SK-N-SH (cell line): ENCODE data around the gene SMARCD2. TPM values are rescaled to one million over a fixed set of nuclear protein-coding genes. Genes with fewer than 3 reads are reported as not detected.

Source experiments
- CTCF ChIA-PET: fragments of 300-600, 350-600 bp; formaldehyde crosslinking; extraction: SDS; loops from one replicate; lab custom pipeline; 2021; lab: Yijun Ruan, JAX
- POLR2A ChIA-PET: fragments of 350-600 bp; sonication (Branson Sonifier 250); formaldehyde crosslinking; extraction: SDS; loops from one replicate; lab custom pipeline; 2020; ENCODE audit warnings: antibody characterized with exemption, inconsistent platforms; lab: Yijun Ruan, JAX
- DNase-seq: peaks from one replicate; pipeline ENCODE4 v3.0.0; 2012
- H2AFZ ChIP-seq: fragments of 200-600 bp; sonication (generic); 2 replicates; pipeline ENCODE4 v1.8.1; 2016; ENCODE audit warnings: antibody characterized with exemption, mild to moderate bottlenecking, low read depth
- H3F3A ChIP-seq: fragments of 200-600 bp; sonication (generic); replicated peaks from 2 replicates; pipeline ENCODE3; 2016; ENCODE audit warnings: antibody characterized with exemption, mild to moderate bottlenecking; ENCODE audit not compliant: insufficient read depth
- H3K27ac ChIP-seq, 2 experiments: fragments of 200-500 bp in 1 of 2; fragments of 200-600 bp in 1 of 2; sonication (Bioruptor generic) in 1 of 2; sonication (generic), shearing (Covaris generic) in 1 of 2; 2 replicates each; pipeline versions ENCODE4 v1.5.1 to v1.6.1; 2014 to 2016; ENCODE audit warnings: low read depth in 2 of 2, inconsistent platforms in 1 of 2, low read length in 1 of 2, mild to moderate bottlenecking in 1 of 2, mixed read lengths in 1 of 2
- H3K27me3 ChIP-seq: fragments of 200-600 bp; sonication (generic), shearing (Covaris generic); 2 replicates; pipeline ENCODE4 v1.6.1; 2016; ENCODE audit warnings: mixed run types; ENCODE audit not compliant: insufficient read depth
- H3K36me3 ChIP-seq, 2 experiments: fragments of 200-500 bp in 1 of 2; fragments of 200-600 bp in 1 of 2; sonication (Bioruptor generic) in 1 of 2; sonication (generic) in 1 of 2; replicated peaks in 1 of 2; 2 replicates each; pipeline versions ENCODE3 to v1.5.1; 2014 to 2016; ENCODE audit warnings: low read length in 1 of 2, mild to moderate bottlenecking in 1 of 2; ENCODE audit not compliant: insufficient read depth in 2 of 2, control insufficient read depth in 1 of 2
- H3K4me1 ChIP-seq, 2 experiments: fragments of 200-500 bp in 1 of 2; fragments of 200-600 bp in 1 of 2; sonication (Bioruptor generic) in 1 of 2; sonication (generic), shearing (Covaris generic) in 1 of 2; 2 replicates each; pipeline versions ENCODE4 v1.5.1 to v1.6.1; 2014 to 2016; ENCODE audit warnings: low read depth in 1 of 2, low read length in 1 of 2, mixed run types in 1 of 2; ENCODE audit not compliant: insufficient read depth in 2 of 2, control insufficient read depth in 1 of 2
- H3K4me2 ChIP-seq: fragments of 200-600 bp; sonication (generic), shearing (Covaris generic); 2 replicates; pipeline ENCODE4 v1.6.1; 2017; ENCODE audit warnings: mixed run types
- H3K4me3 ChIP-seq, 2 experiments: fragments of 200-500 bp in 1 of 2; fragments of 200-600 bp in 1 of 2; sonication (Bioruptor generic) in 1 of 2; sonication (generic), shearing (Covaris generic) in 1 of 2; 2 replicates each; pipeline versions ENCODE4 v1.5.1 to v1.8.1; 2014 to 2016; ENCODE audit warnings: low read depth in 2 of 2, inconsistent platforms in 1 of 2, low read length in 1 of 2, mild to moderate bottlenecking in 1 of 2, mixed read lengths in 1 of 2, moderate library complexity in 1 of 2
- H3K79me2 ChIP-seq: fragments of 200-600 bp; sonication (generic); 2 replicates; pipeline ENCODE4 v1.8.1; 2017; ENCODE audit warnings: mild to moderate bottlenecking; ENCODE audit not compliant: insufficient read depth
- H3K9ac ChIP-seq: fragments of 200-600 bp; sonication (generic); 2 replicates; pipeline ENCODE4 v1.6.1; 2017; ENCODE audit warnings: mixed run types
- H3K9me2 ChIP-seq: fragments of 200-600 bp; sonication (generic); 2 replicates; pipeline ENCODE4 v1.6.1; 2017; ENCODE audit warnings: mixed run types
- H3K9me3 ChIP-seq: fragments of 200-600 bp; sonication (generic); 2 replicates; pipeline ENCODE4 v1.6.1; 2017; ENCODE audit warnings: mixed run types, mild to moderate bottlenecking, moderate library complexity
- H4K20me1 ChIP-seq: fragments of 200-600 bp; sonication (generic); 2 replicates; pipeline ENCODE4 v1.6.1; 2017; ENCODE audit warnings: mild to moderate bottlenecking, mixed run types; ENCODE audit not compliant: insufficient read depth
- CHD2 ChIP-seq: fragments of 150-350 bp; IDR thresholded peaks from 2 replicates; pipeline ENCODE4 v1.6.1; 2018; ENCODE audit warnings: low read length; ENCODE audit not compliant: partially characterized antibody
- CTCF ChIP-seq: fragments of 200-600 bp; sonication (generic); IDR thresholded peaks from 2 replicates; pipeline ENCODE4 v1.6.1; 2017; ENCODE audit warnings: antibody characterized with exemption, mild to moderate bottlenecking, moderate library complexity
- ELF1 ChIP-seq: IDR thresholded peaks from 2 replicates; pipeline ENCODE4 v1.4.0; 2012
- EZH2phosphoT487 ChIP-seq: fragments of 200-600 bp; sonication (generic); IDR thresholded peaks from 2 replicates; pipeline ENCODE4 v1.6.1; 2017; ENCODE audit warnings: low read depth, mixed run types, mild to moderate bottlenecking, antibody characterized with exemption, moderate library complexity, borderline replicate concordance
- FOSL2 ChIP-seq: IDR thresholded peaks from 2 replicates; pipeline ENCODE4 v1.4.0; 2012; ENCODE audit warnings: low read depth, mild to moderate bottlenecking, moderate library complexity, borderline replicate concordance
- FOXJ3 ChIP-seq: sonication (generic); formaldehyde crosslinking; IDR thresholded peaks from 2 replicates; pipeline ENCODE4 v1.5.1; 2020; ENCODE audit warnings: mild to moderate bottlenecking, missing genetic modification reagents
- FOXM1 ChIP-seq: IDR thresholded peaks from 2 replicates; pipeline ENCODE4 v1.4.0; 2012; ENCODE audit warnings: low read depth, mild to moderate bottlenecking
- GATA2 ChIP-seq: sonication (generic); formaldehyde crosslinking; IDR thresholded peaks from 2 replicates; pipeline ENCODE4 v1.5.0; 2020; ENCODE audit warnings: mild to moderate bottlenecking, missing genetic modification reagents
- IRF3 ChIP-seq: fragments of 150-350 bp; IDR thresholded peaks from 2 replicates; pipeline ENCODE4 v1.6.1; 2016; ENCODE audit warnings: mild to moderate bottlenecking, low read depth, low read length
- PBX3 ChIP-seq: IDR thresholded peaks from 2 replicates; pipeline ENCODE4; 2012
- POLR2AphosphoS5 ChIP-seq: IDR thresholded peaks from 2 replicates; pipeline ENCODE4 v1.6.1; 2012; ENCODE audit warnings: low read depth, low read length
- RAD21 ChIP-seq: IDR thresholded peaks from 2 replicates; pipeline ENCODE4 v1.6.1; 2012; ENCODE audit warnings: mild to moderate bottlenecking, low read length
- RCOR1 ChIP-seq: fragments of 150-350 bp; IDR thresholded peaks from 2 replicates; pipeline ENCODE4 v1.6.1; 2017; ENCODE audit warnings: antibody characterized with exemption, low read length
- RFX5 ChIP-seq: IDR thresholded peaks from 2 replicates; pipeline ENCODE4 v1.6.1; 2012; ENCODE audit warnings: mild to moderate bottlenecking, improper control_type of control experiment, low read length
- SIN3A ChIP-seq: IDR thresholded peaks from 2 replicates; pipeline ENCODE4 v1.6.1; 2012; ENCODE audit warnings: low read depth, mild to moderate bottlenecking, low read length, moderate library complexity, borderline replicate concordance
- SMC3 ChIP-seq: IDR thresholded peaks from 2 replicates; pipeline ENCODE4 v1.6.1; 2012; ENCODE audit warnings: low read depth, low read length, improper control_type of control experiment
- TAF1 ChIP-seq: IDR thresholded peaks from 2 replicates; pipeline ENCODE4 v1.6.1; 2012; ENCODE audit warnings: low read depth, mild to moderate bottlenecking, low read length, moderate library complexity, borderline replicate concordance
- TCF12 ChIP-seq: IDR thresholded peaks from 2 replicates; pipeline ENCODE4 v1.4.0; 2012
- TEAD4 ChIP-seq: IDR thresholded peaks from 2 replicates; pipeline ENCODE4 v1.4.0; 2012; ENCODE audit warnings: mild to moderate bottlenecking, borderline replicate concordance; ENCODE audit not compliant: insufficient read depth
- USF1 ChIP-seq: IDR thresholded peaks from 2 replicates; pipeline ENCODE4 v1.4.0; 2012; ENCODE audit warnings: low read depth, borderline replicate concordance
- ZBTB33 ChIP-seq: IDR thresholded peaks from 2 replicates; pipeline ENCODE4 v1.4.0; 2012; ENCODE audit warnings: low read depth, borderline replicate concordance
- WGBS: methylation state at CpG from one replicate; pipeline ENCODE4 v1.1.6; 2017; ENCODE audit warnings: low lambda C conversion rate; 5-methylcytosine and 5-hydroxymethylcytosine counted together
- polyA plus RNA-seq, 3 experiments: library from polyadenylated mRNA; depleted of rRNA; stranded (reverse); fragments of >200 nt; gene quantifications; 2 replicates each; pipeline ENCODE4 v1.2.3, GENCODE V29; 2012

Gene SMARCD2
- polyA plus RNA-seq (2012; rRNA removed): 89.1 and 106 TPM in 2 replicates
- polyA plus RNA-seq (2012; cell fraction: cytosol; rRNA removed): 62.3 and 82.2 TPM in 2 replicates
- polyA plus RNA-seq (2012; cell fraction: nucleus; rRNA removed): 84.7 and 121 TPM in 2 replicates

- H4K20me1 ChIP-seq: peaks cover 15% of the 10 kb centered on the region; the same call in 1 of the 2 replicates
- peak; percentile 100 for DNase-seq
- ChIA-PET POLR2A (interaction anchor here (0.6 to 9.2 kb wide), 9 partner anchors 13 to 664 kb away, joined by 3 to 108 read pairs (median 3); partner anchors contain the start of genes CCDC47, CEP95, DDX42 and DDX5), CTCF (interaction anchor here (0.8 to 9.1 kb wide), 7 partner anchors 7 to 289 kb away, joined by 3 to 96 read pairs (median 9); partner anchors contain the start of genes FTSJ3 and PSMC5)
- H3K9me3 ChIP-seq: no peaks in the 10 kb centered on the region
- H3K4me1 ChIP-seq: peaks cover 27 to 39% of the 10 kb centered on the region in 2 experiments
- H3K36me3 ChIP-seq: no peaks in the 10 kb centered on the region
- peaks cover 12% of the 10 kb centered on the region for H3F3A ChIP-seq
- peaks cover 45% of the 10 kb centered on the region for H3K79me2 ChIP-seq
- H3K9ac ChIP-seq: peak within 1 kb of the TSS; percentile 89
- peak within 1 kb of the TSS; percentile 96 for H2AFZ ChIP-seq
- WGBS: 2% methylated on average over 54 of the region's 92 CpGs
- no peaks in the 10 kb centered on the region for H3K9me2 ChIP-seq
- H3K4me3 ChIP-seq: peak within 1 kb of the TSS; percentile 59 to 76
- peak within 1 kb of the TSS; percentile 67 to 97 for H3K27ac ChIP-seq
- H3K4me2 ChIP-seq: peak within 1 kb of the TSS; percentile 93
- no peaks in the 10 kb centered on the region for H3K27me3 ChIP-seq
- TF ChIP-seq USF1: 0 out of 2 replicates have a peak, but pooled peaks have one; percentile 50
- no peak for TF ChIP-seq RAD21
- peak; percentile 99; the same call in 1 of the 2 replicates for TF ChIP-seq SIN3A
- TF ChIP-seq FOXJ3: no peak
- TF ChIP-seq GATA2 (CRISPR knock-in tag): no peak
- no peak for TF ChIP-seq EZH2phosphoT487
- TF ChIP-seq ELF1: peak; percentile 90
- TF ChIP-seq POLR2AphosphoS5: 0 out of 2 replicates have a peak, but pooled peaks have one; percentile 33
- peak; percentile 12; the same call in 1 of the 2 replicates for TF ChIP-seq IRF3
- peak; percentile 87 for TF ChIP-seq TEAD4
- peak; percentile 47; the same call in 1 of the 2 replicates for TF ChIP-seq FOSL2
- TF ChIP-seq TCF12: peak; percentile 66
- TF ChIP-seq CHD2: peak; percentile 97
- peak; percentile 62 for TF ChIP-seq PBX3
- no peak for TF ChIP-seq CTCF
- TF ChIP-seq TAF1: peak; percentile 95
- TF ChIP-seq FOXM1: peak; percentile 53; the same call in 1 of the 2 replicates
- peak; percentile 64; the same call in 1 of the 2 replicates for TF ChIP-seq ZBTB33
- peak; percentile 87 for TF ChIP-seq RCOR1
- peak; percentile 91 for TF ChIP-seq RFX5
- no peak; the same call in 1 of the 2 replicates for TF ChIP-seq SMC3
Observed at GRCh38 chr17:63842540-63843386, at the start of gene SMARCD2. SMARCD2 (minus strand) TSS chr17:63842685; CDS start chr17:63842674, 11 bp downstream.
